ENCODE results near the gene CPA2. TPM values are rescaled to one million over a fixed set of nuclear protein-coding genes. Genes with fewer than 3 reads are reported as not detected.
"Not testable (repeated sequence)": the region's sequence is repeated elsewhere in the genome, so short reads cannot be mapped to it uniquely, and the experiment has no call there.

The CPA2 gene
- polyA plus RNA-seq, 4 donors = 0.34 to 0.90 (median 0.49) TPM

GRCh38 chr7:130303127-130303526 is 36.5 kb downstream of the CPA2 start:
- no peak for DNase-seq (ENCODE audit: low read depth in 4 of 4, low spot score in 3 of 4)

GRCh38 chr7:130303551-130303950 is 36.9 kb downstream of the CPA2 start:
- DNase-seq (ENCODE audit: low read depth in 4 of 4, low spot score in 3 of 4) = no peak

- no peak for DNase-seq (ENCODE audit: low read depth in 4 of 4, low spot score in 3 of 4)
Observed at GRCh38 chr7:130303982-130304381, 37.3 kb downstream of the CPA2 start.

GRCh38 chr7:130304878-130305277 is 38.2 kb downstream of the CPA2 start:
- no peak for DNase-seq (ENCODE audit: low read depth in 4 of 4, low spot score in 3 of 4)

GRCh38 chr7:130305433-130306042 is 38.9 kb downstream of the CPA2 start:
- no peak for DNase-seq (ENCODE audit: low read depth in 4 of 4, low spot score in 3 of 4)

- no peak for DNase-seq (ENCODE audit: low read depth in 4 of 4, low spot score in 3 of 4)
Observed at GRCh38 chr7:130309986-130310385, 43.3 kb downstream of the CPA2 start.

- DNase-seq (ENCODE audit: low read depth in 4 of 4, low spot score in 3 of 4) = no peak
Observed at GRCh38 chr7:130314305-130314704, 47.6 kb downstream of the CPA2 start.

- no peak for DNase-seq (ENCODE audit: low read depth in 4 of 4, low spot score in 3 of 4)
Observed at GRCh38 chr7:130319541-130319940, 52.9 kb downstream of the CPA2 start.

- not testable (repeated sequence) for DNase-seq (ENCODE audit: low read depth in 4 of 4, low spot score in 3 of 4)
Observed at GRCh38 chr7:130321542-130322229, 55.0 kb downstream of the CPA2 start.

GRCh38 chr7:130322615-130323014 is 56.0 kb downstream of the CPA2 start:
- DNase-seq (ENCODE audit: low read depth in 4 of 4, low spot score in 3 of 4) = no peak

GRCh38 chr7:130324306-130324943 is 57.8 kb downstream of the CPA2 start:
- no peak for DNase-seq (ENCODE audit: low read depth in 4 of 4, low spot score in 3 of 4)

- DNase-seq (ENCODE audit: low read depth in 4 of 4, low spot score in 3 of 4) = no peak
Observed at GRCh38 chr7:130329681-130330080, 63.0 kb downstream of the CPA2 start.

GRCh38 chr7:130332259-130333053 is 65.8 kb downstream of the CPA2 start:
- DNase-seq (ENCODE audit: low read depth in 4 of 4, low spot score in 3 of 4) = no peak

GRCh38 chr7:130333832-130334231 is 67.2 kb downstream of the CPA2 start:
- DNase-seq (ENCODE audit: low read depth in 4 of 4, low spot score in 3 of 4) = no peak

- no peak for DNase-seq (ENCODE audit: low read depth in 4 of 4, low spot score in 3 of 4)
Observed at GRCh38 chr7:130334274-130334673, 67.6 kb downstream of the CPA2 start.

GRCh38 chr7:130337410-130337971 is 70.8 kb downstream of the CPA2 start:
- DNase-seq (ENCODE audit: low read depth in 4 of 4, low spot score in 3 of 4) = no peak

GRCh38 chr7:130338233-130338632 is 71.6 kb downstream of the CPA2 start:
- no peak for DNase-seq (ENCODE audit: low read depth in 4 of 4, low spot score in 3 of 4)
